ENCODE results near the gene POLE. TPM values are rescaled to one million over a fixed set of nuclear protein-coding genes. Genes with fewer than 3 reads are reported as not detected.

POLE gene
- total and polyA plus RNA-seq, 10 of the 15 experiments (the other 5 are each of a cell fraction or from before 2014, with no cell fraction given): 2.3 to 103 (median 37.1) TPM

DNA sequence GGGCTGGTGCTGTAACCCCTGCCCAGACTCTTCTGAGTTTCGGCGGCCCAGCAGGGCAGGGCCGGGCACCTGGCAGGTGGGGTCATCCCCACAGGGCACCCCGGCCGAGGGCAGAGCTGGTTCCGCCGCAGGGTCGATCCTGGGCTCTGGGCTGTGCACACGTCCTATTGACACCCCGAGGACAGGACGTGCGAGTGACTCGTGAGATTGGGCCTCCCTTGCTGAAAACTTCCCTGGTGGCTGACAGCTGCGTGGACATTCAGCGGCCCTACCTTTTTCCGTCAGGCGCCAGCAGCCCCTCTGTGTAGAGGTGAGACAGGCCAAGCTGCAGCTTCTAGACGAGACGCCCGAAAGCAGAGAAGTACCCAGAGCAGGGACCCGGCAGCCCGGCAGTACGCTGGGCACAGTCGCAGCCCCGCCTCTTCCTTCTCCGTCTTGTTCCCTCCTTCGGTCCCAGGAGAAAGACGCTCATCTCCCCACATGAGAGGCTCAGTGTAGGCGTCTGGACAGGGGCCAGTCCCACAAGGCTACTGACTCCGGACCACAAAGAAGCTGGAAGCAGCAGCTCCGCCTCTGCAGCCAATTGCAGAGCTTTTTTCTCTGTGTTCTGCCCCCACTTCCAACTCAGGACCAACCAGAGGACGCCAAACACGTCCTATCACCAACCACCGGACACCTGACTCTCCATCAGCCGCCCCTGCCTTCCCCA lies 76.9 kb downstream of the POLE start, which contains the start of gene LRCOL1:
TSS of gene LRCOL1 (minus strand) at position 532 of the 709 bp plus-strand sequence. CDS start 4,331 bp downstream, outside the sequence.
- peaks cover 0 to 4% of the 10 kb centered on the region in 2 experiments; a peak in 1 of 4 replicates for H3K27me3 ChIP-seq (replicated peaks in 1 of 2; ENCODE audit: control insufficient read depth in 2 of 2, insufficient read depth in 2 of 2, low read length in 1 of 2)
- peaks cover 2% of the 10 kb centered on the region; the same call in 1 of the 3 replicates for H3K9me3 ChIP-seq (replicated peaks; ENCODE audit: control insufficient read depth, insufficient read depth, low read length)
- WGBS (ENCODE audit: insufficient coverage, insufficient replicate concordance, low lambda C conversion rate, missing lambda C conversion rate): 32% methylated on average over 35 of the region's 35 CpGs
- FAIRE-seq (no peak), DNase-seq (ENCODE audit: low read depth, low spot score) (no peak), ATAC-seq (no peak)
- ChIA-PET POLR2A (no interaction called here), SMC1A (ENCODE audit: uncharacterized antibody, unreplicated experiment) (no interaction called here), RAD21 (ENCODE audit: unreplicated experiment) (interaction anchor here (1.0 kb wide), 1 partner anchor 86 kb away, joined by 3 read pairs; no protein-coding TSS in a partner anchor), CTCF (interaction anchor here (1.1 to 1.4 kb wide), 2 partner anchors 10 to 195 kb away, joined by 4 to 5 read pairs; no protein-coding TSS in a partner anchor)
- H3K4me1 ChIP-seq (ENCODE audit: control insufficient read depth, insufficient read depth, low read length): no peaks in the 10 kb centered on the region
- H3K79me2 ChIP-seq (ENCODE audit: control insufficient read depth, insufficient read depth, low read length): no peaks in the 10 kb centered on the region
- no peak within 1 kb of the TSS for H3K4me3 ChIP-seq
- H3K9ac ChIP-seq (ENCODE audit: control insufficient read depth, insufficient read depth, low read length): no peak within 1 kb of the TSS
- BruUV-seq (replicated peaks): no TSS peak
- no peak within 1 kb of the TSS for H2AFZ ChIP-seq (ENCODE audit: control insufficient read depth, low read depth, low read length)
- no peaks in the 10 kb centered on the region for H3K36me3 ChIP-seq (ENCODE audit: control insufficient read depth in 2 of 2, insufficient read depth in 2 of 2, low read length in 1 of 2)
- H4K20me1 ChIP-seq (ENCODE audit: control insufficient read depth, insufficient read depth): no peaks in the 10 kb centered on the region
- in situ Hi-C loops (cut with MboI) (loop anchor here (5.0 kb wide), 1 partner anchor 193 kb away; no protein-coding TSS in a partner anchor), intact Hi-C loops (cut with micrococcal nuclease; ENCODE audit: unreplicated experiment) (no loop called here)
- TF ChIP-seq SIN3A (IDR thresholded peaks at IDR 0.05; ENCODE audit: low read depth, low read length) (no peak), GATAD2B (conservative IDR thresholded peaks at IDR 0.05; ENCODE audit: low read depth) (no peak), HCFC1 (IDR thresholded peaks at IDR 0.05; ENCODE audit: low read length) (no peak), WRNIP1 (IDR thresholded peaks at IDR 0.05; ENCODE audit: borderline replicate concordance, low read depth, low read length) (no peak), FOXK2 (IDR thresholded peaks at IDR 0.05) (no peak), HDGF (IDR thresholded peaks at IDR 0.05) (no peak), ZZZ3 (IDR thresholded peaks at IDR 0.05; ENCODE audit: control insufficient read depth, insufficient read length, low read depth) (no peak)
- no peak within 1 kb of the TSS for H3K27ac ChIP-seq (ENCODE audit: control insufficient read depth, insufficient read depth)
- H3K4me2 ChIP-seq (ENCODE audit: control insufficient read depth, insufficient read depth): no peak within 1 kb of the TSS

Measured in GM12878 (cell line).